ENCODE data around the gene XYLT1.

Gene XYLT1

DNA sequence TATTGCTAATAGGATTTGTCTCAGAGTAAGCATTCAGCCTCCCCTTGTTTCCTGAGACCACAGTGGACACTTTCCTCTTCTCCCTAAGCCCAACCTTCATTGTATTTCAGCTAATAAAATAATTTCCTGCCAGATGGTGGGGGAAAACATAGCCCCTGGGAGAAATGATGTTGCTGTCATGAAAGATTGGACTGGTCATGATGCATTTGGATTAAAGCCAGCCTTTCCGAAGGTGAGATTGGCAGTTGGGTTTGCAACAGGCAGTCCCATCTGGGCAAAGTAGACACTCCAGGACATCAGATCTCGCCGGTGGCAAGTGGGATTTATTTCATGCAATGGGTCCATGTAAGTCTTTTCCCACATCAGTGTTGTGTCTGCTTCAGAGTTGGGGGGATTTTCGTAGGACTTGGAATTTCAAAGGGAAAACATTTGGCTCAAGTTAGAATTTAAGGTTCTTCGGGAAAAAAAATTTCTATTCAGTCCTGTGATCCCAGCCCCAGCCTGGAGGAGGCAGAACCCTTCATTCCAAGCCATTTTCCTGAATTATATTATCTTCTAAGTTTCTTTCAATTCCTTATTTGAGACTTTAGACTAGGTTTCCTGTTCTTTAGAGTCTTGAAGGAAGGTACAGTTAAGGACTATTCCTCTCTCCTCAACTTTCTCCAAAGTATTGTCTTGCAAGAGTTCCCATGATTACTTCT, 391.7 kb downstream of the XYLT1 start:
- FAIRE-seq (no peak), DNase-seq (ENCODE audit: insufficient read length, low spot score) (no peak)

DNA sequence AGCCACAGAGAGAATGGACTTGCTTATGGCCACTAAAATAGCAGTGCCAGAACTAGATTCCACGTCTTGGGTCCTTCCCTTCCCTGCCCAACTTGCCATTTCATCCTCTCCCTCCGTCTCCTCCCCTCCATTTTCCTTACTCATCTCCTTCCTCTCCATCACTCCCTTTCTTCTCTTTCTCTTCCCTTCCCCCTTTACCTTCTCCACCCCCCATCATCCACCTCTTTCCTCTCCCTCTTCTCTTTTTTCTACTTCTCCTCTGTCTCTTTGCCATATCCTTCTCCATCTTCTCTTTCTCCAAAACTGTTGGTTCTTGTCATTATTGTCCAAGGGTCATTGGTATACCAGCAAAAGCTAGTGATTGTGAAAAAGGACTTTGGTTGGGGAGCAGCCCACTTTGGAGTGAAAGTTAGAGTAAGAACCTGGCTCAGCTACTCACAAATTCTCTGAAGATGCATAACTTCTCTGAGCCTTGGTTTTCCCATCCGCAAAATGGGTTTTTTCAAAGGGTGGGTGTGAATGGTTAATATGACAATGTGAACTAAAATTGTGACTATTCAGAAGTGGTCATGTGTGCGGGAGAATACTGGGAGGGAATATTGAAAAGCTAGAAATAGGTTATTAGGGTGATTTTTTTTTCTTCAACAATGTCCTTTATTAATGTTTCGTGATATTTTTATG, 393.8 kb downstream of the XYLT1 start:
- FAIRE-seq (no peak), DNase-seq (ENCODE audit: insufficient read length, low spot score) (no peak)

- peak; percentile 84 for FAIRE-seq
- peak; percentile 28 for DNase-seq (ENCODE audit: insufficient read length, low spot score)
Measured at GRCh38 chr16:17076092-17076754, 394.5 kb downstream of the XYLT1 start.

DNA sequence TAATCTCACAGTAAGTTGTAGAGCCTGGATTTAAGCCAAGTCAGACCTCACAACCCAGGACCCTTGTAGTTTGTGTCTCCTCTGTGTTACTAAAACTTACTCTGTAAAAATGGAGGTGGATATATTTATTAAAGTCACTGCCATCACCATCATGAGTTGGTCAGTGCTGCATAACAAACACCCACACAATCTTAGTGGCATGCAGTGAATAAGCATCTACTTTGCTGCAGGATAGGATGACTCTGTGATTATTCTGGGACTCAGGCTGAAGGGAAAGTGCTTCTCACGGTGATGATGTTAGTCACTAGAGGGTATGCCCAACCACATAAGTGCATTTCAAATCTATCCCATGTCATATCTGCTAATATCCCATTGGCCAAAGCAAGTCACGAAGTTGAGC, 398.7 kb downstream of the XYLT1 start:
- FAIRE-seq (peak; percentile 61), DNase-seq (ENCODE audit: insufficient read length, low spot score) (no peak)

- FAIRE-seq (peak; percentile 99), DNase-seq (ENCODE audit: insufficient read length, low spot score) (peak; percentile 62)
Measured at GRCh38 chr16:17070882-17071592, 399.7 kb downstream of the XYLT1 start.

GRCh38 chr16:17069681-17070080, 401.1 kb downstream of the XYLT1 start:
- peak; percentile 47 for FAIRE-seq

GRCh38 chr16:17068524-17068923, 402.2 kb downstream of the XYLT1 start:
- DNase-seq (ENCODE audit: insufficient read length, low spot score): no peak
- peak; percentile 94 for FAIRE-seq

More at GRCh38 chr16:17069681-17070080, 401.1 kb downstream of the XYLT1 start:
- DNase-seq (ENCODE audit: insufficient read length, low spot score): no peak

DNA sequence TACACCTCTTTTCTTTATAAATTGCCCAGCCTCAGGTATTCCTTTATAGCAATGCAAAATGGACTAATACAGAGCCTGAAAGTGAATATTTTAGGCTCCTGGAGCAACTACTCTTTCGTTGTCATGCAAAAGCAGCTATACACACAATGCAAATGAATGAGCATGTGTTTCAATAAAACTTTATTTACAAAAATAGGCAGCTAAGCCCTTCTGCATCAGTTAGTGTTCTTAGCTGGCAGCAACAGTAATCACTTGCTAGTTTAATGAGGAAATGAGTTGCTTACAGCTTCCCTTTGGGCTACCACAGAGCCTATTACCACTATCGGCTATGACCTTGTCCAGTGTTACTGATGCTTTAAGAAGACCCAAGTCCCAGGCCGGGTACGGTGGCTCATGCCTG, 402.9 kb downstream of the XYLT1 start:
- FAIRE-seq (peak; percentile 39), DNase-seq (ENCODE audit: insufficient read length, low spot score) (no peak)

GRCh38 chr16:17063201-17064139, 407.3 kb downstream of the XYLT1 start:
- DNase-seq (ENCODE audit: insufficient read length, low spot score) (no peak), FAIRE-seq (no peak)

DNA sequence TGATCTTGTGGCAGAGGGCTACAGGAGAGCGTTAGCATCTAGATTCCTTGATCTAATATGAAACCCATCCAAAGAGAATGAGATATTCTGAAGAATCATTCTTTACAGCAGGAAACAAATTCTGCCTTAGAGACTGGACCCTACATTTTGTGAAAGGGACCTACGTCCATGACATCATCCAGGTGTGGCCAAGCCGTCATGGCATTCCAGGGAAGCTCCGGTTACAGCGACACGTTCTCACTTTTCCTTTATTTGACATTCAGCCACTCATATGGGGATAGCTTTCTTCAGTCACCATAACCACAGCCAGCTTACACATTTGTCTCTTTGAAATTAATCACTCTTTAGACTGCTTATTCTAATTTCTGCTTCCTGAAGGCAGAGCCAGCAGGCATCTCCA, 408.1 kb downstream of the XYLT1 start:
- no peak for DNase-seq (ENCODE audit: insufficient read length, low spot score)
- no peak for FAIRE-seq

DNA sequence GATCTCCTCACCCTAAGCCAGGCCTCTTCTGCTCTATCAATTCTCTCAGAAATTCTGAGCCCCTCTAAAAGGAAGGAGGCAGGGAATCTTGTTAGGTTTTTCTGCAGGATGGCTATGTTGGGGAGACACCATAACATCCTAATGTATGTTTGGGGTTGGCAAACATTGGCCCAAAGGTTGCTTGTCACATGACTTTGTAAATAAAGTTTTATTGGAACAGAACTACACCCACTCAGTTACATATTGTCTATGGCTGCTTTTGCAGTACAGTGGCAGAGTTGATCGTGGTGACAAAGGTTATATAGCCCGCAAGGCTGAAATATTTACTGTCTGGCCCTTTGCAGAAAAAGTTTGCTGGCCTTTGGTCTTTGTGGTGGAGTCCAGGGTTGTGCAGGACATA, 409.4 kb downstream of the XYLT1 start:
- no peak for FAIRE-seq

DNA sequence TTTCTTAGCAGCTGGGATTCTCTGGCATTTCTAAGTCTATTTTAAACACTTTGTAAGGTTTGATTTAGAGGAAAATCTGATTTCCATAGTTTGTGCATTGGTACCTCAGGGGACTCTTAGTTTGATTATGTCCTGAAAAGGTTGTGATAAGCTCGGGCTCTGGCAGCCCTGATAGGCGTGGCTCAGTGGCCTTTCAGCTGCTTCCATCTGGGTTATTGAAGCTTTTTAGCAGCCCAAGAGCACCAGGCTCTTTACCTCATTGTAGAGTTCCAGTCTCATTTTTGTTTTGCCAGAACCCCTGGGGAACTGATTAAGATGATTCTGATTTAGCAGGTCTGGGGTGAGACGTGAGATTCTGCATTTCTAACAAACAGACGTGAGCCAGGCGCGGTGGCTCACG, 412.3 kb downstream of the XYLT1 start:
- no peak for DNase-seq (ENCODE audit: insufficient read length, low spot score)
- no peak for FAIRE-seq

More for the DNA sequence above, 409.4 kb downstream of the XYLT1 start:
- no peak for DNase-seq (ENCODE audit: insufficient read length, low spot score)

DNA sequence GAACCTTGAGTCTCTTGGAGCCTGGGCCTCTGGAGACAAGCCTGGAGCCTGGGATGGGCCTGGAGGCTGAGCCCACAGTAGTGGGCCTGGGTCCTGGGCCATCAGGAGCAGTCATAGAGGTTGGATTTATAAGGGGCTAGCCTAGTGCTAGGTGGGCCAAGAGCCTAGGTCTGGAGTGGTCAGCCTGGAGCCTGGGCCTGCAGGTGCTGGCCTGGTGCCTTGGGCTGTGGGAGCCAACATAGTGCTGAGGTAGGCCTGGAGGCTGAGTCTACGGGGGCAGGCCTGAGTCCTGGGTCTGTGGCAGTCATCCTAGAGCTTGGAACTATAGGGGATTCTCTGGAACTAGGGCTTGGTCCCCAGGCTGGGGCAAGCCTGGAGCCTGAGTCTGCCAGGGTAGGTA, 414.1 kb downstream of the XYLT1 start:
- no peak for DNase-seq (ENCODE audit: insufficient read length, low spot score)
- no peak for FAIRE-seq

DNA sequence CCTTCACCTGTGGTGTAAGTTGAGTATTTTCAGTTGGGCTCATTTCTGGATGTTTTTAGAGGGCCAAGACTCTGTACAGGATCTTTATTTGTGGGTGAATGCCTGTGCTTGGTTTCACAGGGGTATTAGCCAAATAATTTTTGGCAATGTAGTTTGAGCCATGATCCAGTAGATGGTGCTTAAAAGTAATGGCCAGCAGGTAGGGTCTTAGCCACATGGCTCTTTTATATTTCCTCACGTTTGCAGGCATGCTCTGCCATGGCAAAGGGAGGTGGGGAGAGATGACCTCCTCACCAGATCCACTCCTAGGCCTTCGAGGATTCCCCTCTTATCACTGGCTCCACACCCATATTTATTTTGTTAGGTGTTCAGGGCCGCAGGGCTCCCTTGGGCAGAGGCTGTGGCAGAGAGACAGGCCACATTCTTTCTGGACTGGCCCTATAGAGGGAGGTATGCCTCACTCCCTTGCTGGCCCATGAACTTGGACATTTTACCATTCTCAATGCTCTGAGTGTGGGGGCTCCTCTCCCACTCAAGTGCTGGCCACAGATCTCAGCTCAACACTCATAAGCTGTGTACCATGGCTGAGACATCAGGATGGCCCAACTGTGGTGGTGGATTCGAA, 417.1 kb downstream of the XYLT1 start:
- FAIRE-seq (peak; percentile 52), DNase-seq (ENCODE audit: insufficient read length, low spot score) (no peak)

Measured in GM19239 (cell line).